ENCODE data around the gene SLC1A2. TPM values are rescaled to one million over a fixed set of nuclear protein-coding genes. Genes with fewer than 3 reads are reported as not detected.

SLC1A2 gene
- total RNA-seq, 1 donor from 2014 or later: 0.41 TPM

DNA sequence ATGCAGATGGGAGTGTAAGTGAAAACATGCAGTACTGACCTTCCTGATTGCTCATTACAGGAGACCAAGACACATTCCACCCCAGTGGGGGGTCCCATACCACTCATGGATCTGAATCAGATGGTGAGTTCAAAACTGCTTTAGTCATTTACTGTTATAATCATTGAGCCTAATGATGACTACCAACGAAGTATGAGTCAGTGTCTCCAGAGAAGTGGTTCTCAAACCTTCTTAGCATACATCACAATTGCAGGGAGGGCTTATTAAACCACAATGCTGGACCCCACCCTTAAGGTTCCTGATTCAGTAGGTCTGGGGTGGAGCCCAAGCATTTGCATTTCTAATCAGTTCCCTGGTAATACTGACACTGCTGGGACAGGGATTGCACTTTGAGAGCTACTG lies 204.6 kb downstream of the SLC1A2 start:
- Mint-ChIP-seq H3K27ac (ENCODE audit: unreplicated experiment) (no peak overlapping the region), H3K36me3 (ENCODE audit: low read depth, unreplicated experiment) (peaks cover 18% of the 10 kb centered on the region)

DNA sequence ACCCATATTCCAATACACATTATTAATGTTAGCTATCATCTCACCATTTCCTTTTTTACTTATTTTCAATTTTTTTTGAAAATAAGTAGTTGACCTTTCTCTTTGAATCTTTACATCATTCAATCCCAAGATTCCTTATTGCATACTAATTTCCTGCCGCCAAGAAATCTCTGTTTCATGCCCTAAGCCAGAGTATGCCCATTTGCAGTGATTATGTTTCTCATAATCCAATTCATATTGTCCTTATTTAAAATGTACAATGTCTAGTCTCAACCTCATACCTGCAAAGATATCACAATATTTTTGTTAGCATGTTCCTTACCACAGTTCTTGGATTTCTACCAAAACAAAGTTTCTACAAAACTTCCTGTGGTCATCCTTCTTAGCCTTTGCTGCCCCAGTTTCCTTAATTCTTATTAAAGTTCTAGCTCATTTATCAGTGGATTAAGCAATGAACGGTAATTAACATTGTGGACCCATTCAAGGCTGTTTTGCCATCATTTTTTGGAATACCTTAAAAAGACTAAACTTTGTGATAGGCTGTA lies 205.1 kb downstream of the SLC1A2 start:
- Mint-ChIP-seq H3K9me3 (ENCODE audit: unreplicated experiment) (no peaks in the 10 kb centered on the region), H3K4me1 (ENCODE audit: unreplicated experiment) (no peaks in the 10 kb centered on the region), H3K4me3 (ENCODE audit: unreplicated experiment) (no peak overlapping the region), H3K36me3 (ENCODE audit: low read depth, unreplicated experiment) (peaks cover 15% of the 10 kb centered on the region), H3K27ac (ENCODE audit: unreplicated experiment) (no peak overlapping the region), H3K27me3 (ENCODE audit: unreplicated experiment) (peaks cover 3% of the 10 kb centered on the region)
- DNase-seq (ENCODE audit: low spot score): no peak
- TF ChIP-seq, protein P1, sequence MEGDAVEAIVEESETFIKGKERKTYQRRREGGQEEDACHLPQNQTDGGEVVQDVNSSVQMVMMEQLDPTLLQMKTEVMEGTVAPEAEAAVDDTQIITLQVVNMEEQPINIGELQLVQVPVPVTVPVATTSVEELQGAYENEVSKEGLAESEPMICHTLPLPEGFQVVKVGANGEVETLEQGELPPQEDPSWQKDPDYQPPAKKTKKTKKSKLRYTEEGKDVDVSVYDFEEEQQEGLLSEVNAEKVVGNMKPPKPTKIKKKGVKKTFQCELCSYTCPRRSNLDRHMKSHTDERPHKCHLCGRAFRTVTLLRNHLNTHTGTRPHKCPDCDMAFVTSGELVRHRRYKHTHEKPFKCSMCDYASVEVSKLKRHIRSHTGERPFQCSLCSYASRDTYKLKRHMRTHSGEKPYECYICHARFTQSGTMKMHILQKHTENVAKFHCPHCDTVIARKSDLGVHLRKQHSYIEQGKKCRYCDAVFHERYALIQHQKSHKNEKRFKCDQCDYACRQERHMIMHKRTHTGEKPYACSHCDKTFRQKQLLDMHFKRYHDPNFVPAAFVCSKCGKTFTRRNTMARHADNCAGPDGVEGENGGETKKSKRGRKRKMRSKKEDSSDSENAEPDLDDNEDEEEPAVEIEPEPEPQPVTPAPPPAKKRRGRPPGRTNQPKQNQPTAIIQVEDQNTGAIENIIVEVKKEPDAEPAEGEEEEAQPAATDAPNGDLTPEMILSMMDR (IDR thresholded peaks at IDR 0.05; ENCODE audit: unreplicated experiment): no peak

More for the DNA sequence above, 204.6 kb downstream of the SLC1A2 start:
- no peak for DNase-seq (ENCODE audit: low spot score)
- H3K27me3 Mint-ChIP-seq (ENCODE audit: unreplicated experiment): peaks cover 3% of the 10 kb centered on the region
- H3K4me1 Mint-ChIP-seq (ENCODE audit: unreplicated experiment): no peaks in the 10 kb centered on the region
- no peaks in the 10 kb centered on the region for H3K9me3 Mint-ChIP-seq (ENCODE audit: unreplicated experiment)
- no peak overlapping the region for H3K4me3 Mint-ChIP-seq (ENCODE audit: unreplicated experiment)
- TF ChIP-seq, protein P1 (IDR thresholded peaks at IDR 0.05; ENCODE audit: unreplicated experiment): no peak

DNA sequence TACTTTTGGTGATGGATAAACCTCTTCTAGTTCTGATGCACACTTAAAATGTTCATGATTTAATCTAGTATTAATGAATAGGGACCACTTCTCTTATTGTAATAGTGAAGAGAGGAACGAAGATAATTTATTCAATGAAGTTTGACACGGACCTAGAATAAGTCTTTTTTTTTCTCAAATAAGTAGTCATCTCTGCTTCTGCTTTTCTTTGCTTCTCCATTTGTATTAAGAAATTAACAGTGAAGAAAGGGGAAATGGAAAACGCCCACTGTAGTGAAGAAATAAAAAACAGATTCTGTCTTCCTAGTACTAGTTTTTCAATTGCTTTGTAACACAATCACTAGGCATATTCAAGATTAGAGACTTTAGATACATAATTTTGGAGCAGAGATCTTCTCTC lies 207.4 kb downstream of the SLC1A2 start:
- TF ChIP-seq, protein P1 (IDR thresholded peaks at IDR 0.05; ENCODE audit: unreplicated experiment): no peak
- H3K4me1 Mint-ChIP-seq (ENCODE audit: unreplicated experiment): no peaks in the 10 kb centered on the region
- H3K27me3 Mint-ChIP-seq (ENCODE audit: unreplicated experiment): peaks cover 3% of the 10 kb centered on the region

DNA sequence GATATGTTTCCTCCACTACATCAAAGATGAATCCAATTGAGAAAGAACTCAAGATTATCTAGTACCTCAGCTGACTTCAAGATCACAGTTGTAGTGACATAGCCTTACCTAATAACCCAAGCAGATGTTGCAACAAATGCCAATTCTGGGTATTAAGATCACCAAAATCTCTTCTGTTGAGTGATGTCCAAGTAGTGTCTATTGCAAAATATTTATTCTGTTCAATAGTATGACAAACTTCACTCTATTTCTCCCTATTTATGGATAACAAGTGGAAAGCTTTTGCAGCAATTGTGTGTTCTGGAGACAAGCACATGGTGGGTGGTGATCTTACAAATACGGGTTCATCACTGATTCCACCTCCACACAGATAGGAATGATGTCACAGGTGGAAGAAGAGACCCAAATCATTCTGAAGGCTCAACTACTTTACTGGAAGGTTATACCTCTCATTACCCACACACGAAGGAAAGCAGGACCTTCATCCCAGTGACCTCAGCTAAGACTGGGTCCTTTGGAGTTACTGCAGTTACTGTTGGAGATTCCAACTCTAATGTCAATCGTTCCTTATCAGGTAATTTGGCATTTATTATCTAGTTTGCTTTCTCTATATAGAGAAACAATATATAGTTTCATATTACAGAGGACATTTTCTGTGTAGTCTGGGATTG lies 208.3 kb downstream of the SLC1A2 start:
- Mint-ChIP-seq H3K36me3 (ENCODE audit: low read depth, unreplicated experiment) (peaks cover 8% of the 10 kb centered on the region), H3K27me3 (ENCODE audit: unreplicated experiment) (peaks cover 3% of the 10 kb centered on the region), H3K4me1 (ENCODE audit: unreplicated experiment) (no peaks in the 10 kb centered on the region), H3K4me3 (ENCODE audit: unreplicated experiment) (no peak overlapping the region), H3K27ac (ENCODE audit: unreplicated experiment) (no peak overlapping the region), H3K9me3 (ENCODE audit: unreplicated experiment) (no peaks in the 10 kb centered on the region)
- DNase-seq (ENCODE audit: low spot score): no peak
- TF ChIP-seq, protein P1 (IDR thresholded peaks at IDR 0.05; ENCODE audit: unreplicated experiment): no peak

More for the DNA sequence above, 207.4 kb downstream of the SLC1A2 start:
- no peak for DNase-seq (ENCODE audit: low spot score)
- peaks cover 14% of the 10 kb centered on the region for H3K36me3 Mint-ChIP-seq (ENCODE audit: low read depth, unreplicated experiment)
- H3K9me3 Mint-ChIP-seq (ENCODE audit: unreplicated experiment): no peaks in the 10 kb centered on the region
- no peak overlapping the region for H3K4me3 Mint-ChIP-seq (ENCODE audit: unreplicated experiment)
- no peak overlapping the region for H3K27ac Mint-ChIP-seq (ENCODE audit: unreplicated experiment)

DNA sequence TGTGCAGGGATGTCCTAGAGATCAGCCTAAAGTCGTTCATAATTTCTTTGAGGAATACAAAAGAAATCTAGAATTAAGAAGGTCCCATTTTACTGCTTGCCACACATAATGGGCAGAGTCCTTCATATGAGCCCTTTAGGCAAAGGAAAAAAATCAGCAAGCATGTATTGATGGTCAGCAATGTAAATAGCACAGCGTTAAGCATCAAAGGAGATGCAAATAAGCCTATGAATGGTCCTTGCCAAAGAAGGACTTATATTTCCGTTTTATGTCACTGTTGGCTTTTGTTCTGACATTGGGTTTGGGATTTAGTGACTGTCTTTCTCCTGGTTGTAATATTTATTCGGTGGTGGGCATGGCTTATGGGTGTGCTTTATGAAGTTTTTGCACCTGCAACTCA lies 210.6 kb downstream of the SLC1A2 start:
- Mint-ChIP-seq H3K27me3 (ENCODE audit: unreplicated experiment) (peaks cover 3% of the 10 kb centered on the region), H3K27ac (ENCODE audit: unreplicated experiment) (no peak overlapping the region), H3K36me3 (ENCODE audit: low read depth, unreplicated experiment) (peaks cover 8% of the 10 kb centered on the region), H3K4me3 (ENCODE audit: unreplicated experiment) (no peak overlapping the region), H3K9me3 (ENCODE audit: unreplicated experiment) (no peaks in the 10 kb centered on the region), H3K4me1 (ENCODE audit: unreplicated experiment) (no peaks in the 10 kb centered on the region)
- no peak for DNase-seq (ENCODE audit: low spot score)
- TF ChIP-seq, protein P1 (IDR thresholded peaks at IDR 0.05; ENCODE audit: unreplicated experiment): no peak
